Measurements from ENCODE around the gene CDH13.

DNA sequence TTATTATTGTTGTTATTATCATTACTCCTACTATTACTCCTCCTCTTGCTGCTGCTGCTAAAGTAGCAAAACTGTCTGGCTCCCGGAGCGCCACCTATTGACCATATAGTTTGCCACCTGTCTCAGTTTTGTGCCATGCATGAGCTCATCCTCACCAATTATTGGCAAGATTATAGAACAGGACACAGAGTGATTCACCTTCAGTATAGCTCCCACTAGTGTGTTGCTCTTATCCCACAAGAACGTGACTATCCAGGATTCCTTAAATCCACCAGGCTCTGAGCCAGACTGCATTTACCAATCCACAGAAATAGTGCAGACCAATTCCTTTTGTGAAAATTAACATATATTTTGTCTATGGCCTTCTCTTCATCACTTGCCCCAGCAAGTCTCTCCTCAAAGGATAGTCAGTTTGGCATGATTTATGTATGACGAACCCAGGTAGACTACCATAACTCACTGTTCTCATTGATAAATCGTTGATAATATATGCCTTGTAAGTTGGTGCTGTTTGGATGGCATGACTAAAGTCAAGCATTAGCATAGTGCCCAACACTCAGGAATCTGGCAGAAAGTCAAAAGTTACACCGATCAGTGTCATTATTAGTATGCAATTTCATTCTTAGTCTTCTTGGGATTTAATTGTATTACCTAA lies 775.5 kb downstream of the CDH13 start:
- TF ChIP-seq ZSCAN29 (IDR thresholded peaks at IDR 0.05), result no peak
- no peak for TF ChIP-seq SMARCA4 (IDR thresholded peaks at IDR 0.05)
- TF ChIP-seq GATA2 (CRISPR knock-in tag; IDR thresholded peaks at IDR 0.05), result no peak
- TF ChIP-seq, protein P1, sequence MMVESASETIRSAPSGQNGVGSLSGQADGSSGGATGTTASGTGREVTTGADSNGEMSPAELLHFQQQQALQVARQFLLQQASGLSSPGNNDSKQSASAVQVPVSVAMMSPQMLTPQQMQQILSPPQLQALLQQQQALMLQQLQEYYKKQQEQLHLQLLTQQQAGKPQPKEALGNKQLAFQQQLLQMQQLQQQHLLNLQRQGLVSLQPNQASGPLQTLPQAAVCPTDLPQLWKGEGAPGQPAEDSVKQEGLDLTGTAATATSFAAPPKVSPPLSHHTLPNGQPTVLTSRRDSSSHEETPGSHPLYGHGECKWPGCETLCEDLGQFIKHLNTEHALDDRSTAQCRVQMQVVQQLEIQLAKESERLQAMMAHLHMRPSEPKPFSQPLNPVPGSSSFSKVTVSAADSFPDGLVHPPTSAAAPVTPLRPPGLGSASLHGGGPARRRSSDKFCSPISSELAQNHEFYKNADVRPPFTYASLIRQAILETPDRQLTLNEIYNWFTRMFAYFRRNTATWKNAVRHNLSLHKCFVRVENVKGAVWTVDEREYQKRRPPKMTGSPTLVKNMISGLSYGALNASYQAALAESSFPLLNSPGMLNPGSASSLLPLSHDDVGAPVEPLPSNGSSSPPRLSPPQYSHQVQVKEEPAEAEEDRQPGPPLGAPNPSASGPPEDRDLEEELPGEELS (CRISPR knock-in tag; IDR thresholded peaks at IDR 0.05; ENCODE audit: borderline replicate concordance), result no peak
- no peak for TF ChIP-seq POLR2A (conservative IDR thresholded peaks at IDR 0.05)
- TF ChIP-seq FOXM1 (IDR thresholded peaks at IDR 0.05; ENCODE audit: low read depth), result no peak
- TF ChIP-seq FOXM1 (CRISPR knock-in tag; IDR thresholded peaks at IDR 0.05; ENCODE audit: low read depth), result no peak
- TF ChIP-seq EP300 (IDR thresholded peaks at IDR 0.05; ENCODE audit: low read length), result no peak
- TF ChIP-seq ZNF354B (CRISPR knock-in tag; IDR thresholded peaks at IDR 0.05), result no peak
- TF ChIP-seq, protein P2, sequence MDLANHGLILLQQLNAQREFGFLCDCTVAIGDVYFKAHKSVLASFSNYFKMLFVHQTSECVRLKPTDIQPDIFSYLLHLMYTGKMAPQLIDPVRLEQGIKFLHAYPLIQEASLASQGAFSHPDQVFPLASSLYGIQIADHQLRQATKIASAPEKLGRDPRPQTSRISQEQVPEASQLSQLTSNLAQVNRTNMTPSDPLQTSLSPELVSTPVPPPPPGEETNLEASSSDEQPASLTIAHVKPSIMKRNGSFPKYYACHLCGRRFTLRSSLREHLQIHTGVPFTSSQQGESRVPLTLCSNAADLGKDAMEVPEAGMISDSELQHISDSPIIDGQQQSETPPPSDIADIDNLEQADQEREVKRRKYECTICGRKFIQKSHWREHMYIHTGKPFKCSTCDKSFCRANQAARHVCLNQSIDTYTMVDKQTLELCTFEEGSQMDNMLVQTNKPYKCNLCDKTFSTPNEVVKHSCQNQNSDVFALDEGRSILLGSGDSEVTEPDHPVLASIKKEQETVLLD (IDR thresholded peaks at IDR 0.05), result no peak

All from K562 (cell line).